GM18909 (cell line): Measurements from ENCODE around the gene FTO.
A peak's percentile ranks its signal among the peaks of the same experiment; 100 is the strongest.

Experiments used
- ATAC-seq: cut with Tn5 transposase; IDR thresholded peaks from one replicate; pipeline ENCODE4 v1.9.1; 2021; ENCODE audit warnings: mild to moderate bottlenecking; ENCODE audit not compliant: unreplicated experiment, poor library complexity

FTO gene

GRCh38 chr16:53949715-53950410 is 245.9 kb downstream of the FTO start:
- peak; percentile 43 for ATAC-seq

GRCh38 chr16:53950677-53951076 is 246.7 kb downstream of the FTO start:
- no peak for ATAC-seq

GRCh38 chr16:53952215-53953208 is 248.6 kb downstream of the FTO start:
- peak; percentile 68 for ATAC-seq

- no peak for ATAC-seq
These were observed 249.4 kb downstream of the FTO start for GRCh38 chr16:53953336-53953735.

GRCh38 chr16:53955221-53955875 is 251.4 kb downstream of the FTO start:
- ATAC-seq, result no peak

- no peak for ATAC-seq
These were observed 254.5 kb downstream of the FTO start for GRCh38 chr16:53958341-53958880.

- no peak for ATAC-seq
These were observed 256.3 kb downstream of the FTO start for GRCh38 chr16:53960050-53960812.

- no peak for ATAC-seq
These were observed 257.1 kb downstream of the FTO start for GRCh38 chr16:53960954-53961616.

GRCh38 chr16:53962041-53962440 is 258.1 kb downstream of the FTO start:
- no peak for ATAC-seq

GRCh38 chr16:53964145-53964790 is 260.3 kb downstream of the FTO start:
- ATAC-seq, result no peak

GRCh38 chr16:53966821-53967571 is 263.0 kb downstream of the FTO start:
- no peak for ATAC-seq

GRCh38 chr16:53967572-53967971 is 263.6 kb downstream of the FTO start:
- ATAC-seq, result no peak

GRCh38 chr16:53968454-53968853 is 264.5 kb downstream of the FTO start:
- no peak for ATAC-seq

GRCh38 chr16:53968896-53969295 is 264.9 kb downstream of the FTO start:
- no peak for ATAC-seq

- ATAC-seq, result no peak
These were observed 267.7 kb downstream of the FTO start for GRCh38 chr16:53971616-53972015.

- ATAC-seq, result no peak
These were observed 269.1 kb downstream of the FTO start for GRCh38 chr16:53973021-53973420.

- ATAC-seq, result no peak
These were observed 270.6 kb downstream of the FTO start for GRCh38 chr16:53974484-53975080.

- ATAC-seq, result no peak
These were observed 276.7 kb downstream of the FTO start for GRCh38 chr16:53980675-53981074.
